HG02885 (cell line): Measurements from ENCODE around the gene PRKCD.

Source experiments
- ATAC-seq: cut with Tn5 transposase; IDR thresholded peaks from one replicate; pipeline ENCODE4 v1.9.1; 2021; ENCODE audit warnings: mild to moderate bottlenecking; ENCODE audit not compliant: unreplicated experiment, poor library complexity

The PRKCD gene

DNA sequence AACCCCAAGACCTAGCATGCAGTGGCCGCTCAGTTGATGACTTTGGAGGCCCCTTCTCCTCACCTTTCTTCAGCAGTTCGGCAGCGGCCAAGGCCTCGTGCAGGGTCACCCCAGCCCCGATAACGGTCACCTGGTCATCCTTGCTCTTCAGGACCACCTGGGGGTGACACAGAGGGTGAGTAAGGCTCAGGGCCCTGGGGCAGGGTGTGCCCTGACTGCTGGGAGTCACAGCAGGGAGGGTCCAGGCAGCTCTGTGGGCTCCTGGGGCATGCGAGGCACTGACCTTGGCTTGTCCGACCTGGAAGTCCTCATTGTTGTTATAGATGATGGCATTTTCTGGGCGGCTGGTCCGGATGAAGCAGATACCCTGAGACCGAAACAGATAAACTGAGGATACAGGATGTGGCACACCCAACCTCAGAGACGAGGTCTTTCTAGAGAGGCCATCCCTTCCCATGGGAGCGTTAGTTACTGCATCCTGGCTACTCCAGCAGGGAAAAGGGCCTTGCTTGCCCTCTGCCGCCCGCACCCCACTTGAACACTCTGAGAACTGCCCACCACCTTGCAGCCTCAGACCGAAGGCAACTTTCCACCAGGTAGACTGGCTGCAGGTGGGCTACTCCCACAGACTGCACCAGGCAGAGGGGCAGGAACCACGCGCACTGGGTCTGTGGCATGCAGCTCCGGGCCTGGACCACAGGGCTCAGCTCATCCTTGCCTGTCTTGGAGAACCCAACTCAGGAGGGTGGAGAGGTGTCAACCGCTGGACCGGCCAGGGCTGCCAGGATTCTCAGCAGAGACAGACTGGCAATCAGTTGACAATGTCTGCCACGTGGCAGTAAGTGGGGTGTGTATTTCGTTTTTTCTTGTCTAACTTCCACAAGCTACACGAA, 67.2 kb downstream of the PRKCD start:
- ATAC-seq: no peak

DNA sequence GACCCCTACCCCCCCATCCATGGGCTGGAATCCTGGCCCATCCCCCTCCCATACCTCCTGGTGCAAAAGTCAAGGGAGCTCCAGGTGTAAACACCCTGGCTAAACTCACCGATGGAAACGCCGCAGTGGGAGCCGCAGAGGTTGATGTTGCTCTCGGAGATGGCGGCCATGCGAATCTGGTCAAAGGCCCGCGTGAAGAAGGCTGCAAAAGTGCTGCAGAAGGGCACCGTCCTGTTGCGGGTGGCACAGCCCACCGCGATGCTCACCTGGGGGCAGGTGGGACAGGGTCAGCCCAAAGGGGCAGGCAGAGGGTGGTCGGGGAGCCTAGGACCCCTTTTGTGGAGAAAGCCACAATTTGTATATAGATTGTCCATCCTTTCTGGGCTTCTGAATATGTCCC, 68.2 kb downstream of the PRKCD start:
- ATAC-seq: no peak

DNA sequence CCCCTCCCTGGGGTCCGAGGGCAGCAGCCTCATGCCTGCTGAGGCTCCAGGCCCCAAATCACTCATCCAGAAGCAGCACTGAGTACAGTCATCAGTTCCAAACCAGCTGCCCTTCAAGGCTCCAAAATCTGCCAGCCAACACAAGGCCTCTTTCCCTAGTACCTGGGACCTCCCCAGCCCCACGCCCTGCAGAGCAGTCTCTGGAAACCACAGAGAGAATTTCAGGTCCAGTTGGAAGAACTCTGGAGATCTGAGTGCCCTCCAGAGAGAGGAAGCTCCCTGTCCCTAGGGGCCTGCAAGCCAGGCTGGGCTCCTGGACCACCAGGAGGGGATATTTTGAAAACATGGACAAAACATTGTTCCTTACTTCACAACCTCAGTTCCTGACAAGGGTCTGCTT, 68.6 kb downstream of the PRKCD start:
- no peak for ATAC-seq

- no peak for ATAC-seq
Observed at GRCh38 chr3:53230041-53230621, 69.1 kb downstream of the PRKCD start.

- ATAC-seq: no peak
Observed at GRCh38 chr3:53230789-53231188, 69.8 kb downstream of the PRKCD start.

DNA sequence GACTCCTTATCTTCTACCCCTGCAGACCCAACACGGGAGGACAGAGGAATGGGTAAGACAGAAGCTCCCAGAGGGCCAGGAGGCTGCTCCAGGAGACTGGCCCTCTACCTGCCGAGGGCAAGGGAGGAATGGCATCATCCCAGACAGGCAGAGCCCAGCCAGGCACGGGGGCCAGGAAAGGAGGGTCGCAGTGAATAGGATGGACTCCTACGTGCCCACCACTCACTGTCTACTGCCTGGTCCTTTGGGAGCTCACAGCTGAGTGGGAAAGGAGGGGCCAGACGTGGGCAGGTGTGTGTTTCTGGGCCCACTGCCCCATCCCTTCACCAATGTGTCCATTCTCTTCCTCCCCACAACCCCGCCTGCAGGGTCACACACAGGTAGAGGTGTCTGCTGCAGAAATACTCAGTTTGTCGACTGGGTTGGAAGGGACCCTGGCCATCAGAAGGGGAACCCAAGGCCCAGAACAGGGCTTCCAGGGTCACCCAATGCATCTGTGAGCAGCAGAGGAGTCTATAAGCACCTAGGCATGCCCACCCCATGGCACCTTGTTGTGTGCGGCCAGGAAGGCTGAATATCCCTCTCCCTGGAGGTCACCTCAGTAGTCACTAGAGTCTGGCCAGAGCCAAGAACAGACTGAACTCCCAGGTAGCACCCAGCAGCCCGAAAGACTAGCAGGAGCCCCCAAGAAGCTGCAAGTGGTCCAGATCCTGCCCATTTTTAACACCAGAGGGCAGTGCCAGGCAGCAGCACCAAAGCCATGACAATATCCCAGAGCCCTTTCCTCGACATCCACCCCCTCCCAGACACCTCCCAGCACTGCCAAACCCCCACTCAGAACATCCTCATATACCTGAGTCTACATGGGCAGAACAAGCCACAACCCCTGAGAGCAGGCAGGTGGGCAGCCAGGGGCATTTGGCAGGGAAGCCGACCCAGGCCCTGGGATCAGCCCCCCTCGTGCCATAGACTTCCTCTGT, 70.8 kb downstream of the PRKCD start:
- no peak for ATAC-seq

DNA sequence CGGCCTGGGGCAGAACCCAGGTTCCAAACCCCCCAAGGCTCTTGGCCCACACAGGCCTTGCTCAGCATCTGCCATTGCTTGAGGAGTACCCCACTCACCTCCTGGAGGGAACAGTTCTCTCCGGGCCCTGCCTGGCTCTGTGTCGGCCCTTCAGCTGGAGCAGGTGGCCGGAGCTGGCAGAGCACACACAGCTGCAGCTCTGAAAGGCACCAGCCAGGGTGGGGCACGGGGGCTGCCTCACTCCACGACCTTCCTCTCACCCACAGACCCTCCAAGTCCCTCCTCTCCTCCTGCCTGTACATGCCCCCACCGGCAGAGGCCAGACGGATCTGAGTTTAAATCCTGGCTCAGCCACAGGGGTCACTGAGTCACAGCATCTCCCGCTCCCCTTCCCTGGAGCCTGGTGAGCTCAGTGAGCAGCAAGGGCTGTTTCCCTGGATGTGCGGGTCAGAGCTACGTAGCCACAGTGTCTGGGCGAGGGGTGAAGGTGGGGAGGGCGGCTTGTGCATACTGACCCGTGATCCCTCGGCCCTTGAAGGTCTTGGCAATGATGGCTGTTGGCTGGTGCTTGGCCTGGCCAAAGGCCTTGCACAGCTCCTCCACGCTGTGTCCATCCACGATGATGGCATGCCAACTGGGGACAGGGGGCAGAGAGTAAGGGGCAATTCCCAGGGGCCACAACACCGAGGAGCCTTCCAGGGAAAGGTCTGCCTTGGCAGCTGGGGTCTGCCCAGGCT, 71.8 kb downstream of the PRKCD start:
- ATAC-seq: no peak

- ATAC-seq: no peak
Observed at GRCh38 chr3:53234130-53234840, 73.3 kb downstream of the PRKCD start.

- no peak for ATAC-seq
Observed at GRCh38 chr3:53234841-53235232, 73.8 kb downstream of the PRKCD start.

DNA sequence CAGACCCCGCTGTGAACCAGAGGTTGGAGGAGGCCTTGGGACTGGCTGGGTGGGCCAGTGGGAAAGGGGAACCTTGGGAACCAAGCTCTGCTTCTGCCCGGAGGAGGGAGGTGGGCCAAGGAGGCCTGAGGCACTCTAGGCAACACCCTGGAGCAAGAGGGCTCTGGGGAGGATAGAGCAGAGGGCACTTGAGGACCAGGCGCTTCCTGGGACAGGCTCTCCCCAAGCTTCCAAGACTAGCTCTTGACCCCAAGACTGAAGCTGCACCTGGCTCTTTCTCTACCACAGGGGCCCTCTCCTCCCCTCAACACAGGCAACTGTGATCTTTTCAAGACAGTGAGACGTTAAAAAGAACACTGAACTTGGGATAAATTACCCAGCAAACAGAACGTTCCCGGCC, 74.5 kb downstream of the PRKCD start:
- no peak for ATAC-seq

- no peak for ATAC-seq
Observed at GRCh38 chr3:53236112-53236841, 75.3 kb downstream of the PRKCD start.

DNA sequence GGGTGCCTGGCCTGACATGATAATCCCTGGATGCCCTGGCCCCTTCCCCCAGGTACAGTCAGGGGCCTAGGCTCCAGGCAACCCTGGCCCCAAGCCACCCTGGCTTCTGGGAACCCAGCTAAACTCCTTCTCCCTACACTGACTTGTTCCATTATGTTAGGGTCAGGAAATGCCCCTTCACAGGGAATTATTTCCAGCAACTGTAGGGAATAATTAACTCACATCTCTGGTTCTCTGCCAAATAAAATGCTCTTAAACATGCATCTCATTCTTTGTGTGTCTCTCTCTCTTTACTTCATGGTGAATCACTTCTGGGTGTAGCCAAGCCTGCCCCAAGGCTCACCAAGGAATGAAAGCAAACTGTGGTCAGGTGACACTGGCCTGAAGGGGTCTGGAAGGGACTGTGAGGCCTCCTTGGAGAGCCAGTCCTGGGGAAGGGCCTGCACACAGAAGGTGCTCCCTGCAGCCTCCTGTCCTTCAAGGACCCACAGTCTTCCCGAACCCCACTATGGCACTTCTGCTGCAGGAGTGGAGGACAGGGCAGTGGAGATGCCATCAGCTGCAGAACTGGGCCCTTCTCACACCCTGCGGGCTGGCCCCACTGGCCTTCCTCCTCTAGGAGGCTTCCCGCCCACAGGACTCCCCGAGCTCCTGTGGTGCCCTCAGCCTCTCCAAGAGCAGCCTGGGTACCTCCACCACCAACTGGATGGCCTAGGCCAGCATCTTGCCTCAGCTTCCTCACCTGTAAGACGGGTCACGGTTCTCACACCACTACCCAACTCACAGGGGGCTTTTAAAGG, 77.2 kb downstream of the PRKCD start:
- ATAC-seq: no peak

- ATAC-seq: no peak
Observed at GRCh38 chr3:53238886-53239285, 77.9 kb downstream of the PRKCD start.

GRCh38 chr3:53239800-53240199, 78.8 kb downstream of the PRKCD start:
- no peak for ATAC-seq

GRCh38 chr3:53240989-53241972, 80.3 kb downstream of the PRKCD start:
- ATAC-seq: no peak

DNA sequence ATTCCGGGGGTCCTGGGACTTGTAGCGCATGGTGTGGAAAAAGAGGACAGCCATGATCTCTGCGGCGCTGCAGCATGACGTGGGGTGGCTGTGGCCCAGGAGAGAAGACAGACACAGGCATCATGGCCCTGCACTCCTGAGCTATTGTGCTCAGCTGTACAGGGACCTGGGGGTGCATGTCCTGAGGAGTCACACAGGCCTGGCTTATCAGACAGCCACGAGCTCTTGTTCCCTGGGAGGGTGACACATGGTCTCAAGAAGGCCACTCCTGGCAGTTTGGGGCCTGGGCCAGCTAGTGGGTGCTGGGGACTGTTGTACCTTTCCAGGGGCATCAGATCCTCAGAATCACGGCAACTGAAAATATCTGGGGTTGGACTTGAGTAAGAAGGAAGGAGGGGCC, 81.1 kb downstream of the PRKCD start:
- ATAC-seq: no peak
